GM12891 (cell line): Measurements from ENCODE around the gene BPIFB4.

Experiments
- POLR2A ChIP-seq: IDR thresholded peaks from 2 replicates; pipeline ENCODE4 v1.6.1; 2011; ENCODE audit warnings: low read depth, low read length, control low read depth
- POLR2AphosphoS5 ChIP-seq: IDR thresholded peaks from 2 replicates; pipeline ENCODE4 v1.6.1; 2011; ENCODE audit warnings: low read depth, low read length, control low read depth
- TAF1 ChIP-seq: IDR thresholded peaks from 2 replicates; pipeline ENCODE4 v1.6.1; 2011; ENCODE audit warnings: low read depth, low read length, control low read depth

GRCh38 chr20:33034115-33034514 is 45.3 kb upstream of the BPIFB4 start:
- TF ChIP-seq TAF1 (no peak), POLR2AphosphoS5 (no peak), POLR2A (no peak)
